HCEC 1CT (cell line): ENCODE measurements around the gene ATP7A.
A peak's percentile ranks its signal among the peaks of the same experiment; 100 is the strongest.
"Not testable (repeated sequence)": the region's sequence is repeated elsewhere in the genome, so short reads cannot be mapped to it uniquely, and the experiment has no call there.

ENCODE experiments used
- DNase-seq: peaks from one replicate; pipeline ENCODE4 v3.0.0-alpha.2; 2017

ATP7A gene

GRCh38 chrX:77910108-77910840, at the start of gene ATP7A:
Gene ATP7A (plus strand): TSS chrX:77910693. CDS start chrX:77971642, 60,949 bp downstream.
- DNase-seq = peak; percentile 83

GRCh38 chrX:77875372-77875771, 35.1 kb upstream of the ATP7A start:
- no peak for DNase-seq

- DNase-seq = not testable (repeated sequence)
Measured at GRCh38 chrX:77881418-77881817, 29.1 kb upstream of the ATP7A start.

- no peak for DNase-seq
Measured at GRCh38 chrX:77892887-77893286, 17.6 kb upstream of the ATP7A start.

GRCh38 chrX:77893713-77894112, 16.8 kb upstream of the ATP7A start:
- no peak for DNase-seq

GRCh38 chrX:77894921-77895886, 15.3 kb upstream of the ATP7A start, which contains the start of gene MAGT1:
Gene MAGT1 (minus strand): TSS chrX:77895435. CDS start chrX:77895410, 25 bp downstream.
- DNase-seq = peak; percentile 94

GRCh38 chrX:77899081-77899828, 11.2 kb upstream of the ATP7A start, which contains the start of gene COX7B:
Gene COX7B (plus strand): TSS chrX:77899468. CDS start chrX:77899554, 86 bp downstream.
- peak; percentile 95 for DNase-seq

- DNase-seq = no peak
Measured at GRCh38 chrX:77900688-77901087, 9.8 kb upstream of the ATP7A start.

GRCh38 chrX:77901506-77901905, 9.0 kb upstream of the ATP7A start:
- no peak for DNase-seq

GRCh38 chrX:77917294-77917933, 6.9 kb downstream of the ATP7A start:
- no peak for DNase-seq

- no peak for DNase-seq
Measured at GRCh38 chrX:77918568-77918967, 8.1 kb downstream of the ATP7A start.

GRCh38 chrX:77919370-77919769, 8.9 kb downstream of the ATP7A start:
- not testable (repeated sequence) for DNase-seq

- no peak for DNase-seq
Measured at GRCh38 chrX:77922787-77923186, 12.3 kb downstream of the ATP7A start.

- DNase-seq = no peak
Measured at GRCh38 chrX:77924320-77924859, 13.9 kb downstream of the ATP7A start.

GRCh38 chrX:77925764-77926163, 15.3 kb downstream of the ATP7A start:
- DNase-seq = no peak

- no peak for DNase-seq
Measured at GRCh38 chrX:77930581-77930980, 20.1 kb downstream of the ATP7A start.

GRCh38 chrX:77935886-77936285, 25.4 kb downstream of the ATP7A start:
- no peak for DNase-seq

- no peak for DNase-seq
Measured at GRCh38 chrX:77936299-77936698, 25.8 kb downstream of the ATP7A start.

GRCh38 chrX:77937291-77937690, 26.8 kb downstream of the ATP7A start:
- DNase-seq = peak; percentile 68

GRCh38 chrX:77938083-77938680, 27.7 kb downstream of the ATP7A start:
- DNase-seq = no peak

- not testable (repeated sequence) for DNase-seq
Measured at GRCh38 chrX:77945031-77945430, 34.5 kb downstream of the ATP7A start.
